ENCODE data around the gene PTPN18. TPM values are rescaled to one million over a fixed set of nuclear protein-coding genes. Genes with fewer than 3 reads are reported as not detected.

PTPN18 gene
- polyA plus RNA-seq, 2 of the 4 experiments (the other 2 are of a cell fraction) = 19.6 to 20.4 TPM

- POLR2A ChIA-PET = no interaction called here
- CTCF ChIA-PET = interaction anchor here (1.0 to 4.9 kb wide), 3 partner anchors 14 to 57 kb away, joined by 3 to 35 read pairs (median 3); no protein-coding TSS in a partner anchor
- 84% methylated on average over 6 of the region's 6 CpGs for WGBS (ENCODE audit: missing lambda C conversion rate)
- no peaks in the 10 kb centered on the region for H3K9me3 ChIP-seq
- DNase-seq (ENCODE audit: low read depth in 1 of 2, low spot score in 1 of 2) (no peak), FAIRE-seq (no peak), ATAC-seq (no peak)
- no peak overlapping the region for H3K27ac ChIP-seq
- H3K4me1 ChIP-seq = peaks cover 16% of the 10 kb centered on the region
- no peak overlapping the region for H3K4me2 ChIP-seq
- TF ChIP-seq FOSL2 (IDR thresholded peaks at IDR 0.05) = no peak
- no peak for TF ChIP-seq FOSL2 (CRISPR knock-in tag; IDR thresholded peaks at IDR 0.05)
- TF ChIP-seq PHF8 (IDR thresholded peaks at IDR 0.05; ENCODE audit: borderline replicate concordance, low read depth) = no peak
- no peak for TF ChIP-seq EHMT2 (IDR thresholded peaks at IDR 0.05; ENCODE audit: low read depth)
- no peak for TF ChIP-seq BCL3 (IDR thresholded peaks at IDR 0.05)
- no peak for TF ChIP-seq SMC3 (IDR thresholded peaks at IDR 0.05)
- TF ChIP-seq HDAC2 (IDR thresholded peaks at IDR 0.05) = no peak
- TF ChIP-seq NPAS2 (CRISPR knock-in tag; IDR thresholded peaks at IDR 0.05; ENCODE audit: borderline replicate concordance) = no peak
- no peak for TF ChIP-seq POLR2AphosphoS2 (conservative IDR thresholded peaks at IDR 0.05; ENCODE audit: low read length)
- TF ChIP-seq CHD4 (IDR thresholded peaks at IDR 0.05; ENCODE audit: borderline replicate concordance) = no peak
- TF ChIP-seq HMGXB4 (CRISPR knock-in tag; IDR thresholded peaks at IDR 0.05; ENCODE audit: borderline replicate concordance) = no peak
- no peak for TF ChIP-seq JUNB (IDR thresholded peaks at IDR 0.05)
- no peak overlapping the region for H3K4me3 ChIP-seq
Measured at GRCh38 chr2:130389358-130389757, 33.5 kb downstream of the PTPN18 start.

- FAIRE-seq (no peak), DNase-seq (ENCODE audit: low read depth in 1 of 2, low spot score in 1 of 2) (no peak), ATAC-seq (no peak)
- CTCF ChIA-PET = interaction anchor here (1.0 to 4.9 kb wide), 3 partner anchors 14 to 57 kb away, joined by 3 to 35 read pairs (median 3); no protein-coding TSS in a partner anchor
- Histone ChIP-seq H3K4me2 (no peak overlapping the region), H3K4me1 (peaks cover 16% of the 10 kb centered on the region), H3K27ac (no peak overlapping the region), H3K9me3 (no peaks in the 10 kb centered on the region), H3K4me3 (no peak overlapping the region)
- 73% methylated on average over 3 of the region's 3 CpGs for WGBS (ENCODE audit: missing lambda C conversion rate)
- TF ChIP-seq MAX (IDR thresholded peaks at IDR 0.05) (no peak), PHF8 (IDR thresholded peaks at IDR 0.05; ENCODE audit: borderline replicate concordance, low read depth) (no peak), POLR2AphosphoS2 (conservative IDR thresholded peaks at IDR 0.05; ENCODE audit: low read length) (no peak), RFX5 (IDR thresholded peaks at IDR 0.05) (no peak), KDM1A (IDR thresholded peaks at IDR 0.05; ENCODE audit: low read depth) (no peak), HMGXB4 (CRISPR knock-in tag; IDR thresholded peaks at IDR 0.05; ENCODE audit: borderline replicate concordance) (no peak), SREBF2 (IDR thresholded peaks at IDR 0.05) (no peak), MYC (IDR thresholded peaks at IDR 0.05; ENCODE audit: borderline replicate concordance, low read length) (no peak), HOXB5 (CRISPR knock-in tag; IDR thresholded peaks at IDR 0.05) (no peak), CEBPB (IDR thresholded peaks at IDR 0.05) (no peak), GATA3 (IDR thresholded peaks at IDR 0.05; ENCODE audit: borderline replicate concordance) (no peak)
- POLR2A ChIA-PET = no interaction called here
Measured at GRCh38 chr2:130389783-130390182, 33.9 kb downstream of the PTPN18 start.

Measured in A549 (cell line).